ELF-1 (cell line): Measurements from ENCODE around the gene RPL6.
"Not testable (repeated sequence)": the region's sequence is repeated elsewhere in the genome, so short reads cannot be mapped to it uniquely, and the experiment has no call there.

ENCODE experiments used
- DNase-seq: peaks from one replicate; pipeline ENCODE4 v3.0.0-alpha.2; 2016; ENCODE audit warnings: low read depth, low spot score

Gene RPL6

DNA sequence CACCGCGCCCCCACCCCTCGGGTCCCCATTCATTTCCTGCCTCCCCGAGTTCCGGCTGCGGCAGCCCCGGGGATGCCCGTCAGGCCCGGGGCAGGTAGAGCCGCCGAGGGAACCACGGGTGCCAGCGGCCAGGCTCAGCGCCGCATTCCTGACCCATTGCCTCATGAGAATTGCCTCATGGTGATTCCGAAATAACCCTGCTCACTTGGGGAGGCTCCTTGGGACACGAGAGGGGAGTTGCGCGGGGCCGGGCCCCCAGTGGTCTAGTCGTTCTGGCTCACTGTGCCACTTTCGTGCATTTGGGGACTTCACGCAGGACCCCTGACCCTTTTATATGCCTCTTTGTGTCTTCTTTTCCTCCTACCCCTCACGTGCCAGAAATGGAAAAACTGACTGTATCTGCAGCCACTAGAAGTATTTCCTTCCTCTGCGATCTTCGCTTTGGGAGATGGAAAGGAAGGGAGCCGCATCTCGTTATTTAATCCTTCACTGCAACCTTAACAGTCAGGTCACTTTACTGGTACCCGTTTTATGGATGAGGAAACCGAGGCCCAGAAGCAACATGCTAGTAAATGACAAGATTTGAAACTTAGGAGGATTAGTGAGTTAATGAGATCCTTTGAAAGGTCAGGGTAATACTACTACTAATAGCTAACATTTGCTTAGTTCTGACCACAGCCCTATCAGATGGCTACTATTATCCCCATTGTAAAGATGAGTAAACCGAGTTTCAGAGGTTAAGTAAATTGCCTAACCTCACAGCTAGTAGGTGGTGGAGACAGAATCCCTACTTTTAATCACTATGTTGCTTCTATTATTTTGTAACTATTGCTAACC lies 10.1 kb upstream of the RPL6 start:
- peak; percentile 84 for DNase-seq

DNA sequence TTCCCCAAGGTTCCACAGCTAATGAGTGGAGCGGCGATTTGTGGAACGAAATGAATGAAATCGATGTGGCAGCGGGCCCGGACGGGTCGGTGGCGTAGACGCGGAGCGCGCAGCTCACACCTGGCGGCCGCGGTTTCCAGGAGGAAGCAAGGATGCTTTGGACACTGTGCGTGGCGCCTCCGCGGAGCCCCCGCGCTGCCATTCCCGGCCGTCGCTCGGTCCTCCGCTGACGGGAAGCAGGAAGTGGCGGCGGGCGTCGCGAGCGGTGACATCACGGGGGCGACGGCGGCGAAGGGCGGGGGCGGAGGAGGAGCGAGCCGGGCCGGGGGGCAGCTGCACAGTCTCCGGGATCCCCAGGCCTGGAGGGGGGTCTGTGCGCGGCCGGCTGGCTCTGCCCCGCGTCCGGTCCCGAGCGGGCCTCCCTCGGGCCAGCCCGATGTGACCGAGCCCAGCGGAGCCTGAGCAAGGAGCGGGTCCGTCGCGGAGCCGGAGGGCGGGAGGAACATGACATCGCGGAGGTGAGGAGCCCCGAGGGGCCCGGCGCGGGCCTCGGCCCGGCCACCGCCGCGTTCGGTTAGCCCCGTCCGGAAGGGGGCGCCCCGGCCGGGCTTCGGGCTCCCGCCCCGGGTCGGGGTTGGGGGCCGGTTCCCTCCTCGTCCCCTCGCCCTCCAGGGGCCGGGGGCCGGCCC lies 9.3 kb upstream of the RPL6 start, which contains the start of gene PTPN11:
TSS of gene PTPN11 (plus strand) at position 340 of the 689 bp plus-strand sequence. CDS start at position 505, 165 bp downstream.
- peak; percentile 88 for DNase-seq

DNA sequence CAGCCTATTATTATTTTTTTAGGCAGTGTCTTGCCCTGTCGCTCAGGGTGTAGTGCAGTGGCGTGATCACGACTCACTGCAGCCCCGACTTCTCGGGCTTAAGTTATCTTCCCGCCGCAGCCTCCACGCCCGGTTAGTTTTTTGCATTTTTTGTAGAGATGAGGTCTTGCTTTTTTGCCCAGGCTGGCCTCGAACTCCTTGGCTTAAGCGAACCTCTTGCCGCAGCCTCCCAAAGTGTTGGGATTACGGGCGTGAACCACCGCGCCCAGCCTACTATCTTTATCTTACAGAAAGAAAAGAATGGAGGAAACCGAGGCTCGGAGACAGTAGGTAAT lies 8.8 kb upstream of the RPL6 start:
- DNase-seq: no peak

DNA sequence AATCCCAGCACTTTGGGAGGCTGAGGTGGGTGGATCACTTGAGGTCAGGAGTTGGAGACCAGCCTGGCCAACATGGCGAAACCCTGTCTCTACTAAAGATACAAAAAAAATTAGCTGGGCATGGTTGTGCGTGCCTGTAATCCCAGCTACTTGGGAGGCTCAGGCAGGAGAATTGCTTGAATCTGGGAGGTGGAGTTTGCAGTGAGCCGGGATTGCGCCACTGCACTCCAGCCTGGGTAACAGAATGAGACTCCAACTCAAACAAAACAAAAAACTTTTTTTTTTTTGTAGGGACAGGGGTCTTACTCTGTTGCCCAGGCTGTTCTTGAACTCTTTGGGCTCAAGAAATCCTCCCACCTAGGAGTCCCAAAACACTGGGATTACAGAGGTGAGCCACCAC lies 6.1 kb upstream of the RPL6 start:
- DNase-seq: not testable (repeated sequence)

DNA sequence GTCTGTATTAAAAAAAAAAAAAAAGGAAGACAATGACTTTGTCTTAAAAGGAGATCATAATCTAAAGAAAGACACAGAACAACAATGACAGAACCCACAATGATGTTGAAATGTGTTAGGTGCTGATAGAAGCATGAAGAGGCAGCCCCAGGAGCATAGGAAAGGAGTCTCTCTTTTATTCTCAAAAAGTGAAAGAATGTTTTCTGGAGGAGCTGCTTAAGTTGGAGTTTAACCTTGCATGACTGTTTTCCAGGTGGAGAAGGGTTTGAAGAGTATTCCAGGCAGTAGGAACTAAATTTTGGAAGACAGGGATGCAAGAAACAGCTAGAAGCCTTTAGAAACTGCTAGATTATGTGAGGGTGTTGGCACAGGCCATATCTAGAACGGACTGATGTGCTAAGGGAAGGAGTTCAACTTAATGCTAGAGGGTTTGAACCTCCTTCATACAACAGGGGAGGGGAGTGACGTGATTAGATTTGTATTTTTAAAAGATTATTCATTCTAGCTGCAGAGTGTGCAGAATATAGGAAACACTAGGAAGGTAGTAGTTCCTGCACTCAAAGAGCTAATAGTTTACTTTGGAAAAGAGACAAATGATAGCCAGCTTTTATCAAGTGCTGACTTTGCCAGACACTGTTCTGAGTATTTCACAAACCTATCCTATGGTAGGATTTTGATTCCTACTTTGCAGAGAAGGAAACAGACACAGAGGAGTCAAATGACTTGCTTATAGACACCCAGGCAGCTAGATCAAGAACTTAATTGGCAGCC lies 4.6 kb upstream of the RPL6 start:
- no peak for DNase-seq

DNA sequence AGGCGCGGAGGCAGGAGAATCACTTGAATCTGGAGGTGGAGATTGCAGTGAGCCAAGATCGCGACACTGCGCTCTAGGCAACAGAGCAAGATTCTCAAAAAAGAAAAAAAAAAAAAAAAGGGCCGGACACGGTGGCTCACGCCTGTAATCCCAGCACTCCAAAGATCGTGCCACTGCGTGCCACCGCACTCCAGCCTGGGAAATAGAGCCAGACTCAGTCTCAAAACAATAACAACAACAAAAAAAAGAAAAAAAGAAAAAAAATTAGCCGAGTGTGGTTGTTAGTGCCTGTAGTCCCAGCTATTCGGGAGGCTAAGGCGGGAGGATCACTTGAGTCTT lies 470 bp upstream of the RPL6 start:
- no peak for DNase-seq

DNA sequence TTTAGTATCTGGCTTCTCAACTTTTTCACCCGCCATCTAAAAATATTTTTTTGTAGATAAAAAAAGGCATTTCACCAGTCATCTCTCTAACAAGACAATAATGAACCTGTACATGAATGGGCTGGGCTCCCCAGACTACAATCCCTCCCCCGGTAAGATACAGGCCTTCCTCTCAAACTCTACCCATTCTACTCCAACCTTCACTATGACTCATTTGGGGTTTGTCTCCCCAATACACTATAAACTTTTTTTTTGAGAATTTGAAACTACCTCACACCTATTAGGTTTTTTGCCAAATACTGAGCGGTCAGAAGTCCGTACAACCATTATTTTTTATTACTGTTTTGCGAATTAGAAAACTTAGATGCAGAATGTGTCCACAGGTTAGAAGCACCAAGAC lies 784 bp downstream of the RPL6 start:
- DNase-seq: no peak

DNA sequence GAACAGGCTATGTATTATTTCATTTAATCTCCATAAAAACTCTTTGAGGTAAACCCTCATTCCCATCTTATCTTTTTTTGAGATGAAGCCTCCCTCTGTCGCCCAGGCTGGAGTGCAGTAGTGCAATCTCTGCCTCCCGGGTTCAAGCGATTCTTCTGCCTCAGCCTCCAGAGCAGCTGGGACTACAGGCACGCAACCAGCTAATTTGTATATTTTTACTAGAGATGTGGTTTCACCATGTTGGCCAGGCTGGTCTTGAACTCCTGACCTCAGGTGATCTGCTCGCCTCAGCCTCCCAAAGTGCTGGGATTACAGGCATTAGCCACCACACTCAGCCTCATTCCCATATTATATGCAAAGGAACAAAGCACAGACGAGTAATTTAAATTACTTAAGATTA lies 1.7 kb downstream of the RPL6 start:
- DNase-seq: not testable (repeated sequence)

DNA sequence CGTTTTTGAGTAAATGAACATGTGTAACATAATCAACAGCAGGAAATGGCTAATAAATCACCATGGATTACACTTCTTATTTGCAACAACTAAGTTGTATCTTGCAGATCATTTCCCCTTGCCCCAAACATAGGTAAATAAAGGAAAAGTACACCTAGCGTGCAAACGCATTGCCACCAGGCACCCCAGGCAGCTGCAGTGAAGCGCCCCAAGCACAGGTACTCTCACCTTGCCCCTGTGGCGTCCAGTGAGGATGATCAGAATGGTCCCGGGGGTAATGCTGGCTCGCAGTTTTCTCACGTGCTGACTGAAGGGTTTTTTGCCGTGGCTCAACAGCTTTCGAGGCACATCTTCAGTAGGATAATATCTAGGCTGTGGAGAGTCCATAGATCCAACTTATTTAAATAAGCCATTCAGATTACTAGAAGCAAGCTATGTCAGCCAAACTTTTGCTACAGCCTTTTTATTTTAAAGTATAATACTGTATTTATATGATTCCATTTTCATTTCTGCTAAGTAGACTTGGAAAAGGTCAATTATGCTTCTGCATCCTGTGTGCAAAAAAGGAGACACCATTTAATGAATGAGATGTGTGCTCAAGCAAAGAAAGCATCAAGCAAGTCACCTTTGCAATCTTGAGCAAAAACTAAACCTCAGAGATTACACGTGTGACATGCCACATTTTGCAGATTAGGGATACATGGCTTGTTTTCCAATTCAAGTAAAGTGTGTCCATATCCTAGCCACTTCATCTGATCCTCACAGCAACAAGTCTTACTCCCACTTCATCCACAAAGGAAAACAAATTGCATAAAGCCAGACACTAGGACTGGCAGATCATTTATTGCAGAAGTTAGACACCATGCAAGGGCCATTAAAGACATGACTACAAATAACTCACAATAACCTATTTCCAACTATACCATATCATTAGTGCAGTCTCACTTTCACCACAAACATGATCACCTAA lies 2.6 kb downstream of the RPL6 start:
- DNase-seq: no peak

DNA sequence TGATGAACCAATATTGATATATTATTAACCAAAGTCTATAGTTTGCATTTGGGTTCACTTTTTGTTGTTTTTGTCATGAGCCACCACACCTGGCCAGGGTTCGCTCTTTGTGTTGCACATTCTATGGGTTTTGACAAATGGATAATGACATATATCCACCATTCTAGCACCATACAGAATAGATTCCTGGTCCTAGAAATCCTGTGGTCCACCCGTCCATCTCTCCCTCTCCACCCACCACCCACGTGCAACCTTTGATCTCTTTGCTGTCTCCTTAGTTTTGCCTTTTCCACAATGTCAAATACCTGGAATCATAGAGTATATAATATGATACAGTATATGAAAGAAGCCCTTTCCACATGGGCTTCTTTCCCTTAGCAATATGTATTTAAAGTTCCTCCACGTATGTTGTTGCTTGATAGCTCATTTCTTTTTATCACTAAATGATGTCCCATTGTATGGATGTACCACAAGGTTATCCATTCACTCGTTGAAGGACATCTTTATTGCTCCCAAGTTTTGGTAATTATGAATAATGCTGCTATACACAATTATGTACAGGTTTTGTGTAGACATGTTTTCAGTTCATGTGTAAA lies 7.4 kb downstream of the RPL6 start:
- no peak for DNase-seq

DNA sequence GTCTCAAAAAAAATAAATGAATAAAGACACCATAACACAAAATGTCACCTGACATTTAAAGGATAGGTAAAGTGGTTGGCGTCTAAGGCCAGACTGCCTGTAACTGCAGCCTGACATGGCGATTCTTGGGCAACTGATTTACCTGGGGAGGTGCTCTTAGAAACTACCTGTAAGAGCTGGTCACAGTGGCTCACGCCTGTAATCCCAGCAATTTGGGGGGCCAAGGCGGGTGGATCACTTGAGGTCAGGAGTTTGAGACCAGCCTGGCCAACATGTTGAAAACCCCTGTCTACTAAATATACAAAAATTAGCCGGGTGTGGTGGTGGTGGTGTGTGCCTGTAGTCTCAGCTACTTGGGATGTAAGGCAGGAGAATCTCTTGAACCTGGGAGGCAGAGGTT lies 8.4 kb downstream of the RPL6 start:
- DNase-seq: no peak

DNA sequence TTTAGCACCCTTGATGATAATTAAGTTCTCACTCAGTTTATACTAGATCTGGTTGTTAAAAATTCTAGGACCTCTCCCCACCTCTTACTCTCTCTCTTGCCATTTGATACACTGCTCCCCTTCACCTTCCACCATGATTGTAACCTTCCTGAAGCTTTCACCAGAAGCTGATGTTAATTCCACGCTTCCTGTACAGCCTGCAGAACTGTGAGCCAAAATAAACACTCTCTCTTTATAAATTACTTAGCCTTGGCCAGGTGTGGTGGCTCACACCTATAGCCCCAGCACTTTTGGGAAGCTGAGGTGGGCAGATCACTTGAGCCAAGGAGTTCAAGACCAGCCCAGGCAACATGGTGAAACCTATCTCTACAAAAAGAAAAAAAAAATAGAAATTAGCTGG lies 16.1 kb downstream of the RPL6 start:
- no peak for DNase-seq

DNA sequence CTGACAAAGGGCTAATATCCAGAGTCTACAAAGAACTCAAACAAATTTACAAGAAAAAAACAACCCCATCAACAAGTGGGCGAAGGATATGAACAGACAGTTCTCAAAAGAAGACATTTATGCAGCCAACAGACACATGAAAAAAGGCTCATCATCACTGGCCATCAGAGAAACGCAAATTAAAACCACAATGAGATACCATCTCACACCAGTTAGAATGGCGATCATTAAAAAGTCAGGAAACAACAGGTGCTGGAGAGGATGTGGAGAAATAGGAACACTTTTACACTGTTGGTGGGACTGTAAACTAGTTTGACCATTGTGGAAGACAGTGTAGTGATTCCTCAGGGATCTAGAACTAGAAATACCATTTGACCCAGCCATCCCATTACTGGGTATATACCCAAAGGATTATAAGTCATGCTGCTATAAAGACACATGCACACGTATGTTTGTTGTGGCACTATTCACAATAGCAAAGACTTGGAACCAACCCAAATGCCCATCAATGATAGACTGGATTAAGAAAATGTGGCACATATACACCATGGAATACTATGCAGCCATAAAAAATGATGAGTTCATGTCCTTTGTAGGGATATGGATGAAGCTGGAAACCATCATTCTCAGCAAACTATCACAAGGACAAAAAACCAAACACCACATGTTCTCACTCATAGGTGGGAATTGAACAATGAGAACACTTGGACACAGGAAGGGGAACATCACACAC lies 19.3 kb downstream of the RPL6 start:
- not testable (repeated sequence) for DNase-seq

DNA sequence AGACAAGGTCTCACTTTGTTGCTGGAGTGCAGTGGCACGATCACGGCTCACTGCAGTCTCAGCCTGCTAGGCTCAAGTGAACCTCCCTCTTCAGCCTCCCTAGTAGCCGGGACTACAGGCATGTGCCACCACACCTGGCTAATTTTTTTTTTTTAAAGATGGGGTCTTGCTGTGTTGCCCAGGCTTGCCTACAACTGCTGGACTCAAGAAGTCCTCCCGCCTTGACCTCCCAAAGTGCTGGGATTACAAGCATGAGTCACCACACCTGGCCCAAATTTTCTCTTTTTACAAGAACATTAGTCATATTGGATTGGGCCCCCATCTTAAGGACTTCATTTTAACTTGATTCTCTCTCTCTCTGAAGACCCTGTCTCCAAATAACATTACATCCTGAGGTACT lies 20.2 kb downstream of the RPL6 start:
- DNase-seq: no peak

DNA sequence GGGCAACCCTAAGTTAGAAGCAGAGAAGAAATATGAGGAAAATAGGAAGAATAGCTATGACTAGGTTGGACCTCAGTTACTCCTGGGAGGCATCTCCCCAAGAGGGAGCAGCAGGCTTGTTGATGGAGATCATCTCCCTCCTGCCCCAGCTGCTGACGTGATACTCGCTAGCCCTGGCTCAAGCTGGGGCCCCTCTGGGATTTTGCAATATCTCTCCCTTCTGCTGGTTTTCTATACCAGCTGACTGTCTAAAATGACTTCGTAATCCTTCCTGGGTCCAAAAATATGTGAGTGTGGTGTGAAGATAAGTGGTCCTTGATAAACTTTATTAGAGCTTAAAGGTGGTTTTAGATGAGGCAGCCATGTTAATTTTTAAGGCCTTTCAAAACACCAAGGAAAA lies 22.7 kb downstream of the RPL6 start:
- no peak for DNase-seq

DNA sequence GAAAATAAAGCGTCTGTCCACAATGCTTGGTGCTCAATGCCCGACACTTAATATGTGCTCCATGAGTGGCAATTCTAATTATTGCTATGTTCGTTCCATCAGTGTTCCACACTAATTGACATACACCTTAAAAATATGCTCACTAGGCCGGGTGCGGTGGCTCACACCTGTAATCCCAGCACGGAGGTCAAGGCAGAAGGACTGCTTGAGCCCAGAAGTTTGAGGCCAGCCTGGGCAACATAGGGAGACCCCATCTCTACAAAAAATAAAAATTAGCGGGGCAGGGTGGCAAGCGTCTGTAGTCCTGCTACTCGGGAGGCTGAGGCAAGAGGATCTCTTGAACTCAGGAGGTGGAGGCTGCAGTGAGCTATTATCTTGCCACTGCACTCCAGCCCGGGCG lies 26.5 kb downstream of the RPL6 start:
- no peak for DNase-seq

DNA sequence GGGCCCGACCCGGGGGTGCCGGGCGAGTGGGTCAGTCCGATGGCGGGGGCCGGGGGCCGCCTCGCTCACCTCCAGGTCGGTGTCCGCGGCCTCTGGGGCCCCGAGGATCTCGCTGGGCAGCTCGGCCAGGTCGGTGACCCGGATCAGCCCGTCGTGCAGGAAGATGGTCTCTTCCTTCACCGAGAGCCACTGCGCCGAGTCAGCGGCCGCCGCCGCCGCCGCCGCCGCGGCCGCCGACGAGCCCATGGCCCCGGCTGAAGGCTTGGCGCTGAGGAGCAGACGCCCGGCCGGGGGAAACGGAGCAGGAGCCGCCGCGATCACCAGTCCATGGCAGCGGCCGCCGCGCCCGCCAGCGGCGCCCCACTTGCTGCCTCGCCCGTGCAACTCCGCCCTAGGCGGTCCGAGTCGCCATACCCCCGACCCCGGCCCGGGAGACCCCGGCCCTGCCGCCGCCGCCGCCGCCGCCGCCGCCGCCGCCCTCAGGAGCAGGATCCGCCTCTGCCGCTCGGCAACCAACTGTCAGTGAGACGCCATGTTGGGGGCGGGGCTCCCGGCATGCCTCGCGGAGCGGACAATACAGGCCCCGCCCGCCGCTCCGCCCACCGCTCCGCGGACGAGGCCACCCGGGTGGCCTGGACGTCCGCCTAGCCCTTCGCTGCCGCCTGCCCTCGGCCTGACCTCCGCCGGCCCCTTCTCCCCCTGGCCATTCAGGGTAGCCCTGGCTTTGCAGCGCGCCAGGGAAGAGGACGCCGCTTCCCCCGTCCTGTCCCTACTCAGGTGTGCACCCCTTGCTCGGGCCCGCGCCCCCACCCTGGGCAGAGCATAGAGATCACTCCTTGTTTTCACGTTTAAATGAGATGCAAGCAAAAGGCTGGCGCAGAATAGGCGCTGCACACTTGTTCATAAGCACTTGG lies 27.3 kb downstream of the RPL6 start, which contains the start of gene HECTD4:
TSS of gene HECTD4 (minus strand) at position 549 of the 914 bp plus-strand sequence. CDS start at position 246, 303 bp downstream.
- DNase-seq: peak; percentile 94

DNA sequence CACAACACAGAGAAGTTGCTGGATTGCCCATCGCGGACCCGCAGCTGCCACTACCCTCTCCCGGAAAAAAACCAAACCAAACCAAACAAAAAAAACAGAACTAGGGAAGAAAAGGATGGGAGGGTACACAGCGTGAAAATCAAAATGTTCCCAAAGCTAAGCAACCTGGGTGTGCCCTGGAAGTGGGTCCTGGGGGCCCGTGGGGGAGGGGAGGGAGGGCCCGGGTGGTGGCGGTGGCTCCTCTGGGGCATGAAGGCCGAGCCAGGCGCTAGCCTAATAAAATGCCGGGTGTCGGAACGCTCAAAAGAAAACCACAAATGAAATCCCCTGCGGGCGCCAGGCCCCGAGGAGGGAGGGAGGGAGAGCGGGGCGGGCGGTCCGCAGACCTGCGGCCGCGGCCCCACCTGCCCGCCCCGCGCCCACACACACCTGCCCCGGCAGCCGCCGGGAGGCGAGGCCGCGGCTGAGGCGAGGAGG lies 28.0 kb downstream of the RPL6 start:
- peak; percentile 67 for DNase-seq
